ENCODE data around the gene ARFIP2. TPM values are rescaled to one million over a fixed set of nuclear protein-coding genes. Genes with fewer than 3 reads are reported as not detected.

Gene ARFIP2
- total and polyA plus RNA-seq, 2 experiments from 2014 or later: 90.1 to 108 TPM

GRCh38 chr11:6488342-6488741, 7.2 kb upstream of the ARFIP2 start:
- Histone ChIP-seq H3K27me3 (no peaks in the 10 kb centered on the region), H3K4me3 (no peak overlapping the region), H3K4me2 (peak overlapping the region; percentile 68), H4K20me1 (ENCODE audit: insufficient read depth, poor library complexity, severe bottlenecking) (peaks cover 2% of the 10 kb centered on the region), H3K9me2 (replicated peaks; ENCODE audit: insufficient read depth) (no peaks in the 10 kb centered on the region), H3K27ac (peak overlapping the region; percentile 79), H3K4me1 (ENCODE audit: insufficient read depth) (peaks cover 30% of the 10 kb centered on the region), H2AFZ (no peak overlapping the region), H3K36me3 (replicated peaks; ENCODE audit: insufficient read depth, low read depth) (no peaks in the 10 kb centered on the region), H3K79me2 (peaks cover 13% of the 10 kb centered on the region), H3K9me3 (ENCODE audit: low read depth) (no peaks in the 10 kb centered on the region)
- no peak for DNase-seq (ENCODE audit: low spot score)
- WGBS (ENCODE audit: low lambda C conversion rate, missing lambda C conversion rate): 90% methylated on average over 6 of the region's 6 CpGs
- TF ChIP-seq EZH2phosphoT487 (IDR thresholded peaks at IDR 0.05; ENCODE audit: low read depth, severe bottlenecking, unreplicated experiment) (no peak), CTCF (IDR thresholded peaks at IDR 0.05; ENCODE audit: poor library complexity) (no peak), EZH2 (IDR thresholded peaks at IDR 0.05; ENCODE audit: borderline replicate concordance) (no peak)

GRCh38 chr11:6486938-6487337, 5.8 kb upstream of the ARFIP2 start:
- DNase-seq (ENCODE audit: low spot score): no peak
- H3K27ac ChIP-seq: peak overlapping the region; percentile 20

GRCh38 chr11:6486256-6486655, 5.1 kb upstream of the ARFIP2 start:
- H3K36me3 ChIP-seq (replicated peaks; ENCODE audit: insufficient read depth, low read depth): no peaks in the 10 kb centered on the region
- peaks cover 35% of the 10 kb centered on the region for H3K4me1 ChIP-seq (ENCODE audit: insufficient read depth)
- no peak overlapping the region for H3K4me3 ChIP-seq
- peaks cover 3% of the 10 kb centered on the region for H4K20me1 ChIP-seq (ENCODE audit: insufficient read depth, poor library complexity, severe bottlenecking)
- H3K27ac ChIP-seq: peak overlapping the region; percentile 20
- no peaks in the 10 kb centered on the region for H3K9me3 ChIP-seq (ENCODE audit: low read depth)
- no peaks in the 10 kb centered on the region for H3K9me2 ChIP-seq (replicated peaks; ENCODE audit: insufficient read depth)
- no peaks in the 10 kb centered on the region for H3K27me3 ChIP-seq
- H3K79me2 ChIP-seq: peaks cover 27% of the 10 kb centered on the region
- DNase-seq (ENCODE audit: low spot score): no peak
- no peak overlapping the region for H2AFZ ChIP-seq
- TF ChIP-seq CTCF (IDR thresholded peaks at IDR 0.05; ENCODE audit: poor library complexity) (no peak), EZH2phosphoT487 (IDR thresholded peaks at IDR 0.05; ENCODE audit: low read depth, severe bottlenecking, unreplicated experiment) (no peak), EZH2 (IDR thresholded peaks at IDR 0.05; ENCODE audit: borderline replicate concordance) (no peak)
- H3K4me2 ChIP-seq: no peak overlapping the region
- 72% methylated on average over 3 of the region's 3 CpGs for WGBS (ENCODE audit: low lambda C conversion rate, missing lambda C conversion rate)

More at GRCh38 chr11:6486938-6487337, 5.8 kb upstream of the ARFIP2 start:
- Histone ChIP-seq H3K4me1 (ENCODE audit: insufficient read depth) (peaks cover 35% of the 10 kb centered on the region), H3K9me3 (ENCODE audit: low read depth) (no peaks in the 10 kb centered on the region), H2AFZ (no peak overlapping the region), H3K27me3 (no peaks in the 10 kb centered on the region), H3K79me2 (peaks cover 25% of the 10 kb centered on the region), H3K36me3 (replicated peaks; ENCODE audit: insufficient read depth, low read depth) (no peaks in the 10 kb centered on the region), H3K9me2 (replicated peaks; ENCODE audit: insufficient read depth) (no peaks in the 10 kb centered on the region), H3K4me2 (no peak overlapping the region), H3K4me3 (no peak overlapping the region), H4K20me1 (ENCODE audit: insufficient read depth, poor library complexity, severe bottlenecking) (peaks cover 3% of the 10 kb centered on the region)
- no peak for TF ChIP-seq CTCF (IDR thresholded peaks at IDR 0.05; ENCODE audit: poor library complexity)
- no peak for TF ChIP-seq EZH2phosphoT487 (IDR thresholded peaks at IDR 0.05; ENCODE audit: low read depth, severe bottlenecking, unreplicated experiment)
- TF ChIP-seq EZH2 (IDR thresholded peaks at IDR 0.05; ENCODE audit: borderline replicate concordance): no peak
- 86% methylated on average over 1 of the region's 1 CpG for WGBS (ENCODE audit: low lambda C conversion rate, missing lambda C conversion rate)

- Histone ChIP-seq H3K4me1 (ENCODE audit: insufficient read depth) (peaks cover 35% of the 10 kb centered on the region), H2AFZ (no peak overlapping the region), H3K27ac (no peak overlapping the region), H3K9me3 (ENCODE audit: low read depth) (no peaks in the 10 kb centered on the region), H3K27me3 (no peaks in the 10 kb centered on the region), H3K79me2 (peaks cover 30% of the 10 kb centered on the region), H3K4me3 (no peak overlapping the region), H3K9me2 (replicated peaks; ENCODE audit: insufficient read depth) (no peaks in the 10 kb centered on the region), H4K20me1 (ENCODE audit: insufficient read depth, poor library complexity, severe bottlenecking) (peaks cover 3% of the 10 kb centered on the region), H3K4me2 (no peak overlapping the region), H3K36me3 (replicated peaks; ENCODE audit: insufficient read depth, low read depth) (no peaks in the 10 kb centered on the region)
- WGBS (ENCODE audit: low lambda C conversion rate, missing lambda C conversion rate): 90% methylated on average over 3 of the region's 3 CpGs
- TF ChIP-seq CTCF (IDR thresholded peaks at IDR 0.05; ENCODE audit: poor library complexity) (no peak), EZH2 (IDR thresholded peaks at IDR 0.05; ENCODE audit: borderline replicate concordance) (no peak), EZH2phosphoT487 (IDR thresholded peaks at IDR 0.05; ENCODE audit: low read depth, severe bottlenecking, unreplicated experiment) (no peak)
- no peak for DNase-seq (ENCODE audit: low spot score)
Measured at GRCh38 chr11:6485661-6486060, 4.5 kb upstream of the ARFIP2 start.

Data from hepatocyte (in vitro differentiated cells).